ENCODE data around the gene CCDC149. TPM values are rescaled to one million over a fixed set of nuclear protein-coding genes. Genes with fewer than 3 reads are reported as not detected.

Gene CCDC149
- total RNA-seq, 4 donors from 2014 or later: 21.9 to 38.7 (median 34.0) TPM

GRCh38 chr4:24801136-24801855, 111.5 kb downstream of the CCDC149 start:
- Histone ChIP-seq H3K27ac (peak overlapping the region in 3 of 4 donors; percentile 58 to 95 (median 93)), H3K9me3 (no peaks in the 10 kb centered on the region), H3K4me3 (peak overlapping the region in 1 of 2 donors; percentile 36), H3K27me3 (no peaks in the 10 kb centered on the region), H3K4me1 (peaks cover 0 to 97% (median 9%) of the 10 kb centered on the region in 3 donors), H3K36me3 (peaks cover 0 to 4% of the 10 kb centered on the region in 2 donors)
- 42 to 43% methylated on average over 6 of the region's 10 CpGs for WGBS, 2 donors (ENCODE audit: low coverage in 1 of 2)
- no peak for ATAC-seq
- TF ChIP-seq CTCF (IDR thresholded peaks at IDR 0.05) (no peak), POLR2A (IDR thresholded peaks at IDR 0.05) (no peak), EP300 (IDR thresholded peaks at IDR 0.05) (no peak), POLR2AphosphoS5 (IDR thresholded peaks at IDR 0.05) (no peak)

GRCh38 chr4:24800325-24800895, 112.4 kb downstream of the CCDC149 start:
- Histone ChIP-seq H3K9me3 (no peaks in the 10 kb centered on the region), H3K27ac (peak overlapping the region in 3 of 4 donors; percentile 61 to 95 (median 93)), H3K36me3 (peaks cover 0 to 4% of the 10 kb centered on the region in 2 donors), H3K4me1 (peaks cover 0 to 95% (median 9%) of the 10 kb centered on the region in 3 donors), H3K27me3 (no peaks in the 10 kb centered on the region), H3K4me3 (peak overlapping the region in 1 of 2 donors; percentile 36)
- TF ChIP-seq CTCF (IDR thresholded peaks at IDR 0.05): no peak
- no peak for TF ChIP-seq POLR2A (IDR thresholded peaks at IDR 0.05)
- no peak for TF ChIP-seq EP300 (IDR thresholded peaks at IDR 0.05)
- TF ChIP-seq POLR2AphosphoS5 (IDR thresholded peaks at IDR 0.05): no peak
- ATAC-seq: no peak
- 39 to 62% methylated on average over 5 to 17 of the region's 25 CpGs for WGBS, 2 donors (ENCODE audit: low coverage in 1 of 2)

GRCh38 chr4:24799544-24800324, 113.1 kb downstream of the CCDC149 start:
- Histone ChIP-seq H3K27me3 (no peaks in the 10 kb centered on the region), H3K27ac (peak overlapping the region in 3 of 4 donors; percentile 61 to 95 (median 93)), H3K9me3 (no peaks in the 10 kb centered on the region), H3K36me3 (peaks cover 0 to 4% of the 10 kb centered on the region in 2 donors), H3K4me3 (peak overlapping the region in 1 of 2 donors; percentile 36), H3K4me1 (peaks cover 0 to 95% (median 9%) of the 10 kb centered on the region in 3 donors)
- TF ChIP-seq POLR2A (IDR thresholded peaks at IDR 0.05) (no peak), CTCF (IDR thresholded peaks at IDR 0.05) (no peak), EP300 (IDR thresholded peaks at IDR 0.05) (no peak), POLR2AphosphoS5 (IDR thresholded peaks at IDR 0.05) (no peak)
- 55 to 59% methylated on average over 3 to 14 of the region's 103 CpGs for WGBS, 2 donors (ENCODE audit: low coverage in 1 of 2)
- no peak for ATAC-seq

- WGBS, 2 donors (ENCODE audit: low coverage in 1 of 2): 65 to 90% methylated on average over 2 to 7 of the region's 13 CpGs
- peak overlapping the region in 3 of 4 donors; percentile 61 to 95 (median 93) for H3K27ac ChIP-seq
- ATAC-seq: no peak
Measured at GRCh38 chr4:24799196-24799543, 113.7 kb downstream of the CCDC149 start.

More at GRCh38 chr4:24799196-24799543, 113.7 kb downstream of the CCDC149 start:
- Histone ChIP-seq H3K27me3 (no peaks in the 10 kb centered on the region), H3K4me1 (peaks cover 0 to 95% (median 12%) of the 10 kb centered on the region in 3 donors), H3K9me3 (no peaks in the 10 kb centered on the region), H3K36me3 (peaks cover 0 to 4% of the 10 kb centered on the region in 2 donors), H3K4me3 (no peak overlapping the region)
- TF ChIP-seq POLR2AphosphoS5 (IDR thresholded peaks at IDR 0.05): no peak
- TF ChIP-seq EP300 (IDR thresholded peaks at IDR 0.05): no peak
- TF ChIP-seq CTCF (IDR thresholded peaks at IDR 0.05): no peak
- no peak for TF ChIP-seq POLR2A (IDR thresholded peaks at IDR 0.05)

All from gastroesophageal sphincter (tissue), 4 donors.